Heart left ventricle (tissue), 16 donors: ENCODE data around the gene SEMA4A. TPM values are rescaled to one million over a fixed set of nuclear protein-coding genes. Genes with fewer than 3 reads are reported as not detected.

Source experiments
- ATAC-seq, 4 donors: fragments of 200-7000 bp; cut with Tn5 transposase; one replicate each; pipeline ENCODE4 v1.9.1; 2020 to 2022; ENCODE audit warnings: moderate library complexity in 4 of 4, mild to moderate bottlenecking in 3 of 4, moderate number of reproducible peaks in 1 of 4
- DNase-seq, 5 donors: peaks; one replicate each; pipeline ENCODE4 v3.0.0-alpha.2; 2020
- H3K27ac ChIP-seq, 12 donors: fragments of 200-600 bp; sonication (generic) in 4 of 12; one replicate each; pipeline versions ENCODE4 v1.5.0 to v1.8.0; 2016 to 2022; ENCODE audit warnings: mild to moderate bottlenecking in 2 of 12
- H3K27me3 ChIP-seq, 9 donors: fragments of 200-600 bp; sonication (generic) in 2 of 9; one replicate each; pipeline versions ENCODE4 v1.5.1 to v1.8.0; 2016 to 2022; ENCODE audit warnings: mild to moderate bottlenecking in 3 of 9
- H3K36me3 ChIP-seq, 9 donors: fragments of 200-600 bp; sonication (generic) in 2 of 9; one replicate each; pipeline versions ENCODE4 v1.5.0 to v1.8.0; 2018 to 2022; ENCODE audit warnings: mild to moderate bottlenecking in 2 of 9
- H3K4me1 ChIP-seq, 12 donors: fragments of 200-600 bp; sonication (generic) in 4 of 12; one replicate each; pipeline versions ENCODE4 v1.5.0 to v1.8.0; 2016 to 2022; ENCODE audit warnings: mild to moderate bottlenecking in 3 of 12
- H3K4me3 ChIP-seq, 12 donors: fragments of 200-600 bp; sonication (generic) in 4 of 12; one replicate each; pipeline versions ENCODE4 v1.5.0 to v1.8.0; 2017 to 2022; ENCODE audit warnings: mild to moderate bottlenecking in 9 of 12, moderate library complexity in 4 of 12
- H3K9me3 ChIP-seq, 12 donors: fragments of 200-600 bp; sonication (generic) in 4 of 12; one replicate each; pipeline versions ENCODE4 v1.5.0 to v1.8.0; 2016 to 2022; ENCODE audit warnings: mild to moderate bottlenecking in 1 of 12
- CTCF ChIP-seq, 12 donors: fragments of 200-600 bp; sonication (generic) in 4 of 12; IDR thresholded peaks; one replicate each; pipeline versions ENCODE4 v1.5.0 to v1.8.0; 2018 to 2022; ENCODE audit warnings: antibody characterized with exemption in 12 of 12, mild to moderate bottlenecking in 5 of 12
- POLR2A ChIP-seq, 2 donors: fragments of 450-650 bp; IDR thresholded peaks; one replicate each; pipeline ENCODE4 v1.6.1; 2017; ENCODE audit warnings: antibody characterized with exemption in 2 of 2, mild to moderate bottlenecking in 2 of 2, moderate library complexity in 2 of 2
- WGBS, 4 donors: extraction: QIAGEN DNeasy Blood & Tissue Kit in 2 of 4; methylation state at CpG; one replicate each; pipeline versions ENCODE4 v1.1.5 to v1.1.7; 2013 to 2018; 5-methylcytosine and 5-hydroxymethylcytosine counted together
- intact Hi-C, 10 donors: fragments of 100-400 bp; cut with DNase I; formaldehyde crosslinking; loops; one replicate each; pipeline versions ENCODE4 v1.11.1 to v1.14.2; 2022
- polyA plus RNA-seq, 2 donors: library from polyadenylated mRNA; stranded (reverse); fragments of 200-250 nt; gene quantifications; one replicate each; pipeline ENCODE4 v1.2.3, GENCODE V29; 2013
- total RNA-seq, 9 donors: library from RNA; depleted of rRNA in 2 of 9; stranded (reverse); fragments of >200 nt in 2 of 9; fragmentation: NEBNext Ultra II Directional in 3 of 9; extraction: Animal tissue kit (Norgen Biotek cat#: 25700) in 3 of 9; gene quantifications; one replicate each; pipeline versions ENCODE4 v1.1.0 to v1.2.4, GENCODE V29; 2016 to 2023
- donor health status: ischemic (EF 13 %, LVEDD 7.1; RV severe dilation, severe dysfunction).
- donor health status: healthy with polysubstance abuse.
- donor health status: DM: no; HTN: yes; CAD: no.
- donor health status: DM: no; HTN: no; CAD: no.
- donor health status: ischemic (EF 25% LVEDD 6.9; RV normal size, moderate dysfunction).
- donor health status: ischemic (EF 25% LVEDD 5.7; RV mildly dilated, moderate dysfunction).
- donor health status: healthy.
- donor health status: DM: yes; HTN: yes; CAD: no.
- donor health status: ischemic (EF 35%, LVEDD 5.7; RV mildly dilated, moderate dysfunction).
- donor health status: nonischemic (EF 11% LVEDD 7.7; RV severe dilation, severe dysfunction).
- donor health status: DM: yes; HTN: yes; CAD: no.
- donor health status: PGD.
- donor health status: ischemic (EF 29% LVEDD 5.4; RV normal size, mild dysfunction).
- donor health status: nonischemic (EF 23%, LVEDD 6.1; RV moderate dilation, normal function).

Gene SEMA4A
- total and polyA plus RNA-seq, 11 donors, result 0.60 to 10.2 (median 1.6) TPM

- Histone ChIP-seq H3K27ac (peak overlapping the region; percentile 96 to 100 (median 98)), H3K4me1 (peaks cover 57 to 97% (median 91%) of the 10 kb centered on the region in 12 donors), H3K4me3 (peak overlapping the region in 9 of 12 donors; percentile 17 to 49 (median 34)), H3K9me3 (no peaks in the 10 kb centered on the region), H3K36me3 (peaks cover 0 to 27% (median 15%) of the 10 kb centered on the region in 9 donors), H3K27me3 (no peaks in the 10 kb centered on the region)
- ATAC-seq, result peak in 2 of 4 donors; percentile 0 to 1
- no peak for TF ChIP-seq CTCF (IDR thresholded peaks at IDR 0.05)
- TF ChIP-seq POLR2A (IDR thresholded peaks at IDR 0.05), result no peak
- peak in 4 of 5 donors; percentile 56 to 82 (median 68) for DNase-seq
- 14 to 26% (median 20%) methylated on average over 14 to 15 of the region's 15 CpGs for WGBS, 4 donors
- intact Hi-C loops, result loop anchor here in 1 of 10 donors (2.0 to 10.0 kb wide), 2 partner anchors 22 to 378 kb away; partner anchors contain the start of gene MEF2D
These were observed 26.5 kb upstream of the SEMA4A start for GRCh38 chr1:156126630-156127534.

- no peaks in the 10 kb centered on the region for H3K27me3 ChIP-seq
- 16 to 38% (median 21%) methylated on average over 2 of the region's 2 CpGs for WGBS, 4 donors
- H3K9me3 ChIP-seq, result no peaks in the 10 kb centered on the region
- intact Hi-C loops, result loop anchor here in 2 of 10 donors (2.0 to 10.0 kb wide), 2 partner anchors 31 to 377 kb away; partner anchors contain the start of gene MEF2D (in 1 of the 2)
- DNase-seq (no peak), ATAC-seq (no peak)
- no peak for TF ChIP-seq CTCF (IDR thresholded peaks at IDR 0.05)
- no peak for TF ChIP-seq POLR2A (IDR thresholded peaks at IDR 0.05)
- peaks cover 0 to 41% (median 29%) of the 10 kb centered on the region in 9 donors for H3K36me3 ChIP-seq
- peak overlapping the region; percentile 95 to 100 (median 98) for H3K27ac ChIP-seq
- peaks cover 51 to 86% (median 79%) of the 10 kb centered on the region in 12 donors for H3K4me1 ChIP-seq
- H3K4me3 ChIP-seq, result peak overlapping the region in 9 of 12 donors; percentile 9 to 40 (median 32)
These were observed 25.1 kb upstream of the SEMA4A start for GRCh38 chr1:156128308-156128653.

- H3K9me3 ChIP-seq, result no peaks in the 10 kb centered on the region
- TF ChIP-seq CTCF (IDR thresholded peaks at IDR 0.05) (no peak), POLR2A (IDR thresholded peaks at IDR 0.05) (no peak)
- peak overlapping the region; percentile 95 to 100 (median 98) for H3K27ac ChIP-seq
- peaks cover 50 to 79% (median 72%) of the 10 kb centered on the region in 12 donors for H3K4me1 ChIP-seq
- DNase-seq, result peak in 4 of 5 donors; percentile 73 to 84 (median 78)
- intact Hi-C loops, result loop anchor here in 2 of 10 donors (2.0 to 10.0 kb wide), 2 partner anchors 32 to 376 kb away; partner anchors contain the start of gene MEF2D (in 1 of the 2)
- peak; percentile 16 to 34 (median 18) for ATAC-seq
- 3 to 14% (median 5%) methylated on average over 8 of the region's 8 CpGs for WGBS, 4 donors
- peak overlapping the region in 10 of 12 donors; percentile 7 to 40 (median 30) for H3K4me3 ChIP-seq
- no peaks in the 10 kb centered on the region for H3K27me3 ChIP-seq
- H3K36me3 ChIP-seq, result peaks cover 0 to 47% (median 35%) of the 10 kb centered on the region in 9 donors
These were observed 24.5 kb upstream of the SEMA4A start for GRCh38 chr1:156128654-156129597.
